ENCODE data around the gene AKNAD1. TPM values are rescaled to one million over a fixed set of nuclear protein-coding genes. Genes with fewer than 3 reads are reported as not detected.

Gene AKNAD1
- total and polyA plus RNA-seq, 2 of the 8 experiments (the other 6 are each of a cell fraction or from before 2014, with no cell fraction given): not detected

GRCh38 chr1:108767115-108767514, 89.8 kb downstream of the AKNAD1 start:
- H2BK20ac ChIP-seq (ENCODE audit: low read length): no peak overlapping the region
- FAIRE-seq: no peak
- no peak overlapping the region for H3K18ac ChIP-seq (ENCODE audit: extremely low read depth, low read length)
- no peak for TF ChIP-seq TAF7 (optimal IDR thresholded peaks at IDR 0.05; ENCODE audit: borderline replicate concordance, low read depth, low read length)
- no peak for TF ChIP-seq HDAC6 (IDR thresholded peaks at IDR 0.05; ENCODE audit: low read depth, low read length)
- TF ChIP-seq, protein P1, sequence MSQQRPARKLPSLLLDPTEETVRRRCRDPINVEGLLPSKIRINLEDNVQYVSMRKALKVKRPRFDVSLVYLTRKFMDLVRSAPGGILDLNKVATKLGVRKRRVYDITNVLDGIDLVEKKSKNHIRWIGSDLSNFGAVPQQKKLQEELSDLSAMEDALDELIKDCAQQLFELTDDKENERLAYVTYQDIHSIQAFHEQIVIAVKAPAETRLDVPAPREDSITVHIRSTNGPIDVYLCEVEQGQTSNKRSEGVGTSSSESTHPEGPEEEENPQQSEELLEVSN (IDR thresholded peaks at IDR 0.05): no peak
- TF ChIP-seq YY1 (IDR thresholded peaks at IDR 0.05; ENCODE audit: low read depth, low read length): no peak
- TF ChIP-seq RBBP5 (IDR thresholded peaks at IDR 0.05; ENCODE audit: borderline replicate concordance, low read depth, low read length): no peak
- no peak for TF ChIP-seq TCF12 (IDR thresholded peaks at IDR 0.05; ENCODE audit: low read depth, low read length)
- TF ChIP-seq CHD2 (IDR thresholded peaks at IDR 0.05; ENCODE audit: low read length): no peak
- TF ChIP-seq CTBP2 (IDR thresholded peaks at IDR 0.05; ENCODE audit: borderline replicate concordance, insufficient read depth, insufficient read length, low read length): no peak
- TF ChIP-seq EGR1 (IDR thresholded peaks at IDR 0.05; ENCODE audit: borderline replicate concordance, low read depth, low read length): no peak
- no peak for TF ChIP-seq ATF3 (IDR thresholded peaks at IDR 0.05; ENCODE audit: insufficient read depth, low read depth, low read length)
- no peak for TF ChIP-seq HDAC2 (IDR thresholded peaks at IDR 0.05; ENCODE audit: borderline replicate concordance in 1 of 2, low read depth in 2 of 2, low read length in 2 of 2)
- no peak for TF ChIP-seq TBP (IDR thresholded peaks at IDR 0.05; ENCODE audit: low read depth, low read length)
- TF ChIP-seq EZH2 (IDR thresholded peaks at IDR 0.05; ENCODE audit: low read depth, low read length, severe bottlenecking): no peak

More at GRCh38 chr1:108767115-108767514, 89.8 kb downstream of the AKNAD1 start:
- H2BK120ac ChIP-seq (replicated peaks; ENCODE audit: low read depth, low read length): no peak overlapping the region
- H3K56ac ChIP-seq (replicated peaks; ENCODE audit: insufficient read length, low read depth, low read length): no peak overlapping the region
- no peak overlapping the region for H2BK5ac ChIP-seq (ENCODE audit: low read depth, low read length)
- no peak overlapping the region for H2AFZ ChIP-seq (ENCODE audit: low read length)
- H2AK5ac ChIP-seq (ENCODE audit: low read depth, low read length): no peak overlapping the region
- H3K4me2 ChIP-seq (ENCODE audit: insufficient read depth in 1 of 2, low read depth in 2 of 2, low read length in 2 of 2): no peak overlapping the region
- no peaks in the 10 kb centered on the region for H3K23me2 ChIP-seq (ENCODE audit: low read depth, low read length)
- H3K14ac ChIP-seq (ENCODE audit: insufficient read length): no peak overlapping the region
- peaks cover 0 to 6% (median 5%) of the 10 kb centered on the region in 4 experiments; a peak in 1 of 8 replicates for H3K36me3 ChIP-seq (ENCODE audit: control insufficient read depth in 2 of 4, insufficient read depth in 4 of 4, low read length in 3 of 4)
- WGBS, 2 experiments (ENCODE audit: extremely low coverage in 1 of 2, insufficient coverage in 1 of 2, insufficient read length in 1 of 2, insufficient replicate concordance in 2 of 2, low coverage in 1 of 2, low lambda C conversion rate in 2 of 2, missing lambda C conversion rate in 1 of 2): 94% methylated on average over 1 of the region's 1 CpG; no CpG with 5 or more reads in 1 of the 2 experiments
- no peaks in the 10 kb centered on the region; a peak in 1 of 7 replicates for H3K4me1 ChIP-seq (replicated peaks in 1 of 4; ENCODE audit: control insufficient read depth in 3 of 4, insufficient read depth in 4 of 4, low read length in 3 of 4)
- H3K9me3 ChIP-seq (ENCODE audit: insufficient read depth in 2 of 2, low read depth in 1 of 2, low read length in 1 of 2): no peaks in the 10 kb centered on the region
- H4K20me1 ChIP-seq (replicated peaks in 1 of 2; ENCODE audit: control insufficient read depth in 1 of 2, insufficient read depth in 2 of 2, low read length in 2 of 2): no peaks in the 10 kb centered on the region
- no peak overlapping the region for H3K9ac ChIP-seq (replicated peaks in 1 of 4; ENCODE audit: extremely low read depth in 1 of 4, low read depth in 3 of 4, low read length in 3 of 4)
- no peak overlapping the region for H3K4me3 ChIP-seq (ENCODE audit: extremely low read depth in 1 of 4, insufficient read depth in 2 of 4, low read depth in 3 of 4, low read length in 4 of 4)
- no peak overlapping the region for H2BK15ac ChIP-seq (ENCODE audit: low read length)
- no peak overlapping the region for H3K23ac ChIP-seq (ENCODE audit: insufficient read length)
- no peak overlapping the region for H3K4ac ChIP-seq (replicated peaks; ENCODE audit: insufficient read length, low read depth, low read length)
- no peaks in the 10 kb centered on the region for H3K79me1 ChIP-seq (ENCODE audit: low read depth, low read length)
- no peak overlapping the region for H4K8ac ChIP-seq (ENCODE audit: extremely low read depth, insufficient read depth, low read length)
- ChIA-PET POLR2A (ENCODE audit: partially characterized antibody) (no interaction called here), CTCF (ENCODE audit: partially characterized antibody) (interaction anchor here (0.6 to 1.3 kb wide), 3 partner anchors 20 to 59 kb away, joined by 3 to 4 read pairs (median 4); no protein-coding TSS in a partner anchor)
- H3K27me3 ChIP-seq (replicated peaks in 1 of 4; ENCODE audit: control insufficient read depth in 3 of 4, extremely low read depth in 1 of 4, insufficient read depth in 3 of 4, low read length in 3 of 4): no peaks in the 10 kb centered on the region
- H4K91ac ChIP-seq (replicated peaks; ENCODE audit: insufficient read length, low read length): no peak overlapping the region
- DNase-seq (ENCODE audit: low read depth in 1 of 2, low spot score in 2 of 2): no peak
- H3K27ac ChIP-seq (ENCODE audit: low read depth, low read length): no peak overlapping the region
- no peak overlapping the region for H2BK12ac ChIP-seq (ENCODE audit: low read depth, low read length)
- H4K5ac ChIP-seq (ENCODE audit: insufficient read length, low read depth, low read length): no peak overlapping the region
- H3K79me2 ChIP-seq (ENCODE audit: control insufficient read depth in 1 of 2, insufficient read depth in 2 of 2, low read length in 2 of 2): no peaks in the 10 kb centered on the region
